GM12878 (cell line): Measurements from ENCODE around the gene SRP14. TPM values are rescaled to one million over a fixed set of nuclear protein-coding genes. Genes with fewer than 3 reads are reported as not detected.

Experiments used
- ATAC-seq: fragments of 200-7000 bp; cut with Tn5 transposase; 3 replicates; pipeline ENCODE4 v1.9.1; 2020; ENCODE audit warnings: mild to moderate bottlenecking, moderate library complexity
- BruUV-seq: library from RNA; stranded (reverse); fragments of 400-500 nt; replicated peaks from 2 replicates; lab custom pipeline; 2021; lab: Mats Ljungman, UMichigan
- CTCF ChIA-PET: fragments of 300-600 bp; sonication (Branson Sonifier 250); formaldehyde crosslinking; extraction: SDS; loops from one replicate; lab custom pipeline; 2021; ENCODE audit warnings: inconsistent platforms; lab: Yijun Ruan, JAX
- POLR2A ChIA-PET: fragments of 350-600 bp; formaldehyde crosslinking; extraction: SDS; loops from one replicate; lab custom pipeline; 2021; ENCODE audit warnings: inconsistent platforms; lab: Charles Lee
- RAD21 ChIA-PET: fragments of 300-600 bp; sonication (Branson Sonifier 250); formaldehyde crosslinking; loops from one replicate; lab custom pipeline; 2023; ENCODE audit warnings: antibody characterized with exemption; ENCODE audit not compliant: unreplicated experiment; lab: Charles Lee
- SMC1A ChIA-PET: fragments of 300-600 bp; sonication (Branson Sonifier 250); formaldehyde crosslinking; loops from one replicate; lab custom pipeline; 2023; ENCODE audit not compliant: unreplicated experiment, uncharacterized antibody; lab: Charles Lee
- DNase-seq: peaks from one replicate; pipeline ENCODE4 v3.0.0-alpha.2; 2011; ENCODE audit warnings: low read depth, low spot score
- FAIRE-seq: peaks from 3 replicates; lab custom pipeline; 2011; peaks lifted over from hg19 to GRCh38; lab: Jason Lieb, UNC
- H2AFZ ChIP-seq: 2 replicates; pipeline ENCODE4 v1.6.0; 2011; ENCODE audit warnings: low read depth, low read length, control low read depth; ENCODE audit not compliant: control insufficient read depth
- H3K27ac ChIP-seq: 2 replicates; pipeline ENCODE4 v1.5.1; 2011; ENCODE audit warnings: control low read depth; ENCODE audit not compliant: control insufficient read depth, insufficient read depth
- H3K27me3 ChIP-seq, 2 experiments: replicated peaks in 1 of 2; 2 replicates each; pipeline versions ENCODE4 v1.6.0 to v1.6.1; 2011; ENCODE audit warnings: low read length in 1 of 2; ENCODE audit not compliant: control insufficient read depth in 2 of 2, insufficient read depth in 2 of 2
- H3K36me3 ChIP-seq, 2 experiments: 2 replicates each; pipeline ENCODE4 v1.5.1; 2011; ENCODE audit warnings: low read length in 1 of 2; ENCODE audit not compliant: control insufficient read depth in 2 of 2, insufficient read depth in 2 of 2
- H3K4me1 ChIP-seq: 2 replicates; pipeline ENCODE4 v1.6.1; 2011; ENCODE audit warnings: mild to moderate bottlenecking, low read length, moderate library complexity, mixed read lengths; ENCODE audit not compliant: control insufficient read depth, insufficient read depth
- H3K4me2 ChIP-seq: 2 replicates; pipeline ENCODE4 v1.6.0; 2011; ENCODE audit warnings: control low read depth; ENCODE audit not compliant: control insufficient read depth, insufficient read depth
- H3K4me3 ChIP-seq: fragments of 200-600 bp; sonication (generic); 2 replicates; pipeline ENCODE4 v1.5.1; 2016
- H3K79me2 ChIP-seq: 2 replicates; pipeline ENCODE4 v1.6.0; 2011; ENCODE audit warnings: low read length; ENCODE audit not compliant: control insufficient read depth, insufficient read depth
- H3K9ac ChIP-seq: 2 replicates; pipeline ENCODE4 v1.8.0; 2011; ENCODE audit warnings: low read length, control low read depth, mixed read lengths; ENCODE audit not compliant: control insufficient read depth, insufficient read depth
- H3K9me3 ChIP-seq: replicated peaks from 3 replicates; pipeline ENCODE4 v1.5.1; 2011; ENCODE audit warnings: mild to moderate bottlenecking, low read length; ENCODE audit not compliant: control insufficient read depth, insufficient read depth
- H4K20me1 ChIP-seq: 2 replicates; pipeline ENCODE4 v1.6.0; 2011; ENCODE audit not compliant: control insufficient read depth, insufficient read depth
- EZH2 ChIP-seq: IDR thresholded peaks from 2 replicates; pipeline ENCODE4 v1.6.1; 2012; ENCODE audit warnings: low read depth, mild to moderate bottlenecking, control low read depth, inconsistent platforms, low read length, borderline replicate concordance; ENCODE audit not compliant: control insufficient read depth
- FOXM1 ChIP-seq: IDR thresholded peaks from 2 replicates; pipeline ENCODE4 v1.6.1; 2012; ENCODE audit warnings: low read depth, mild to moderate bottlenecking, inconsistent platforms, low read length, moderate library complexity
- IKZF1 ChIP-seq: fragments of 450-650 bp; conservative IDR thresholded peaks from 2 replicates; pipeline ENCODE4 v1.6.1; 2017; ENCODE audit warnings: antibody characterized with exemption, mild to moderate bottlenecking
- JUND ChIP-seq: IDR thresholded peaks from 2 replicates; pipeline ENCODE4 v1.6.1; 2012; ENCODE audit warnings: low read depth, mild to moderate bottlenecking, low read length, improper control_type of control experiment, moderate library complexity
- MLLT1 ChIP-seq: fragments of 450-650 bp; IDR thresholded peaks from 2 replicates; pipeline ENCODE4 v1.6.1; 2016; ENCODE audit warnings: mild to moderate bottlenecking
- NFXL1 ChIP-seq: fragments of 450-650 bp; IDR thresholded peaks from 2 replicates; pipeline ENCODE4 v1.6.1; 2017; ENCODE audit warnings: antibody characterized with exemption, mild to moderate bottlenecking, borderline replicate concordance
- SMAD5 ChIP-seq: IDR thresholded peaks from 2 replicates; pipeline ENCODE4 v1.6.1; 2016; ENCODE audit warnings: antibody characterized with exemption, low read depth
- SMC3 ChIP-seq: IDR thresholded peaks from 2 replicates; pipeline ENCODE4 v1.6.1; 2011; ENCODE audit warnings: low read length, improper control_type of control experiment, borderline replicate concordance
- ZNF592 ChIP-seq: fragments of 450-650 bp; IDR thresholded peaks from 2 replicates; pipeline ENCODE4 v1.6.1; 2017; ENCODE audit warnings: mild to moderate bottlenecking, moderate library complexity
- WGBS: methylation state at CpG from one replicate; pipeline ENCODE4 v1.1.6; 2016; ENCODE audit warnings: low lambda C conversion rate; ENCODE audit not compliant: insufficient replicate concordance, insufficient coverage; ENCODE audit errors: missing lambda C conversion rate; 5-methylcytosine and 5-hydroxymethylcytosine counted together
- in situ Hi-C: fragments of 300-500 bp; cut with MboI; formaldehyde crosslinking; loops from 9 replicates; pipeline ENCODE4 v1.14.3; 2018; ENCODE audit warnings: mixed read lengths
- intact Hi-C: fragments of 100-400 bp; cut with micrococcal nuclease; formaldehyde crosslinking; loops from one replicate; pipeline ENCODE4 v1.14.2; 2022; ENCODE audit not compliant: unreplicated experiment
- polyA plus RNA-seq, 11 experiments: library from polyadenylated mRNA; depleted of rRNA in 4 of 11; unstranded in 6 of 11; stranded (reverse) in 5 of 11; fragments of >200 nt; fragmentation: Nextera tagmentation in 4 of 11; fragmentation: Illumina TruSeq in 1 of 11; extraction: Ambion mirVana in 4 of 11; extraction: Trizol in 1 of 11; gene quantifications; 1 replicate in 1 of 11; 2 replicates in 10 of 11; pipeline versions ENCODE4 v1.2.1 to v1.2.3, GENCODE V29; 2011 to 2016; ENCODE audit warnings: inconsistent platforms in 2 of 11, missing spikeins in 2 of 11, low read depth in 1 of 11
- total RNA-seq, 4 experiments: library from RNA; depleted of rRNA in 3 of 4; stranded (reverse); fragments of >200 nt in 3 of 4; fragmentation: Illumina TruSeq in 1 of 4; extraction: Trizol in 1 of 4; gene quantifications; 2 replicates each; pipeline versions ENCODE4 v1.2.1 to v1.2.3, GENCODE V29; 2013 to 2021
- TF ChIP-seq, protein P1 (sequence below): IDR thresholded peaks from 2 replicates; pipeline ENCODE4 v1.6.1; 2011; ENCODE audit warnings: mild to moderate bottlenecking, low read depth, low read length, moderate library complexity; ENCODE audit not compliant: insufficient replicate concordance

The SRP14 gene
- total and polyA plus RNA-seq, 10 of the 15 experiments (the other 5 are each of a cell fraction or from before 2014, with no cell fraction given) = 141 to 1,182 (median 493) TPM

- in situ Hi-C loops = no loop called here
- FAIRE-seq = no peak
These were observed 41.3 kb downstream of the SRP14 start for GRCh38 chr15:39997639-39998038.

GRCh38 chr15:39997031-39997430, 42.0 kb downstream of the SRP14 start:
- BruUV-seq = no TSS peak
- no peak overlapping the region for H3K27ac ChIP-seq
- intact Hi-C loops (no loop called here), in situ Hi-C loops (no loop called here)
- no peak overlapping the region for H2AFZ ChIP-seq
- no peaks in the 10 kb centered on the region for H4K20me1 ChIP-seq
- FAIRE-seq (no peak), DNase-seq (no peak), ATAC-seq (no peak)
- POLR2A ChIA-PET = no interaction called here
- H3K9ac ChIP-seq = no peak overlapping the region
- no peak overlapping the region for H3K4me2 ChIP-seq
- SMC1A ChIA-PET = no interaction called here
- H3K27me3 ChIP-seq = no peaks in the 10 kb centered on the region
- peaks cover 1 to 8% of the 10 kb centered on the region in 2 experiments; a peak in 2 of 4 replicates for H3K36me3 ChIP-seq
- 100% methylated on average over 1 of the region's 1 CpG for WGBS
- H3K4me1 ChIP-seq = no peaks in the 10 kb centered on the region
- CTCF ChIA-PET = interaction anchor here (0.6 to 1.3 kb wide), 2 partner anchors 11 to 222 kb away, joined by 3 read pairs; no protein-coding TSS in a partner anchor
- RAD21 ChIA-PET = no interaction called here
- no peaks in the 10 kb centered on the region for H3K79me2 ChIP-seq
- no peaks in the 10 kb centered on the region for H3K9me3 ChIP-seq
- H3K4me3 ChIP-seq = no peak overlapping the region
- TF ChIP-seq IKZF1 (no peak), SMAD5 (no peak), JUND (no peak), ZNF592 (no peak), NFXL1 (no peak), MLLT1 (no peak), EZH2 (no peak), FOXM1 (no peak)
- TF ChIP-seq, protein P1, sequence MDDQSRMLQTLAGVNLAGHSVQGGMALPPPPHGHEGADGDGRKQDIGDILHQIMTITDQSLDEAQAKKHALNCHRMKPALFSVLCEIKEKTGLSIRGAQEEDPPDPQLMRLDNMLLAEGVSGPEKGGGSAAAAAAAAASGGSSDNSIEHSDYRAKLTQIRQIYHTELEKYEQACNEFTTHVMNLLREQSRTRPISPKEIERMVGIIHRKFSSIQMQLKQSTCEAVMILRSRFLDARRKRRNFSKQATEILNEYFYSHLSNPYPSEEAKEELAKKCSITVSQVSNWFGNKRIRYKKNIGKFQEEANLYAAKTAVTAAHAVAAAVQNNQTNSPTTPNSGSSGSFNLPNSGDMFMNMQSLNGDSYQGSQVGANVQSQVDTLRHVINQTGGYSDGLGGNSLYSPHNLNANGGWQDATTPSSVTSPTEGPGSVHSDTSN = no peak

More at GRCh38 chr15:39997639-39998038, 41.3 kb downstream of the SRP14 start:
- ChIA-PET CTCF (interaction anchor here (1.3 kb wide), 1 partner anchor 10 kb away, joined by 3 read pairs; no protein-coding TSS in a partner anchor), RAD21 (no interaction called here), POLR2A (interaction anchor here (0.6 kb wide), 1 partner anchor 16 kb away, joined by 5 read pairs; no protein-coding TSS in a partner anchor), SMC1A (no interaction called here)
- 88% methylated on average over 6 of the region's 6 CpGs for WGBS
- Histone ChIP-seq H3K9me3 (no peaks in the 10 kb centered on the region), H3K27me3 (no peaks in the 10 kb centered on the region), H2AFZ (no peak overlapping the region), H3K9ac (no peak overlapping the region), H3K36me3 (peaks cover 1 to 11% of the 10 kb centered on the region in 2 experiments; a peak in 2 of 4 replicates), H3K79me2 (no peaks in the 10 kb centered on the region), H3K4me1 (no peaks in the 10 kb centered on the region), H3K4me2 (no peak overlapping the region), H4K20me1 (no peaks in the 10 kb centered on the region), H3K4me3 (no peak overlapping the region)
- BruUV-seq = no TSS peak
- no peak for DNase-seq
- intact Hi-C loops = no loop called here
- no peak for ATAC-seq
- TF ChIP-seq SMC3 = no peak
- TF ChIP-seq, all 136 proteins: peak for 0
- no peak overlapping the region for H3K27ac ChIP-seq
